GM12878 (cell line): ENCODE measurements around the gene HTR3A. TPM values are rescaled to one million over a fixed set of nuclear protein-coding genes. Genes with fewer than 3 reads are reported as not detected.

Experiments
- ATAC-seq: fragments of 200-7000 bp; cut with Tn5 transposase; 3 replicates; pipeline ENCODE4 v1.9.1; 2020; ENCODE audit warnings: mild to moderate bottlenecking, moderate library complexity
- BruUV-seq: library from RNA; stranded (reverse); fragments of 400-500 nt; replicated peaks from 2 replicates; lab custom pipeline; 2021; lab: Mats Ljungman, UMichigan
- CTCF ChIA-PET: fragments of 300-600 bp; sonication (Branson Sonifier 250); formaldehyde crosslinking; extraction: SDS; loops from one replicate; lab custom pipeline; 2021; ENCODE audit warnings: inconsistent platforms; lab: Yijun Ruan, JAX
- POLR2A ChIA-PET: fragments of 350-600 bp; formaldehyde crosslinking; extraction: SDS; loops from one replicate; lab custom pipeline; 2021; ENCODE audit warnings: inconsistent platforms; lab: Charles Lee
- RAD21 ChIA-PET: fragments of 300-600 bp; sonication (Branson Sonifier 250); formaldehyde crosslinking; loops from one replicate; lab custom pipeline; 2023; ENCODE audit warnings: antibody characterized with exemption; ENCODE audit not compliant: unreplicated experiment; lab: Charles Lee
- SMC1A ChIA-PET: fragments of 300-600 bp; sonication (Branson Sonifier 250); formaldehyde crosslinking; loops from one replicate; lab custom pipeline; 2023; ENCODE audit not compliant: unreplicated experiment, uncharacterized antibody; lab: Charles Lee
- DNase-seq: peaks from one replicate; pipeline ENCODE4 v3.0.0-alpha.2; 2011; ENCODE audit warnings: low read depth, low spot score
- FAIRE-seq: peaks from 3 replicates; lab custom pipeline; 2011; peaks lifted over from hg19 to GRCh38; lab: Jason Lieb, UNC
- H2AFZ ChIP-seq: 2 replicates; pipeline ENCODE4 v1.6.0; 2011; ENCODE audit warnings: low read depth, low read length, control low read depth; ENCODE audit not compliant: control insufficient read depth
- H3K27ac ChIP-seq: 2 replicates; pipeline ENCODE4 v1.5.1; 2011; ENCODE audit warnings: control low read depth; ENCODE audit not compliant: control insufficient read depth, insufficient read depth
- H3K27me3 ChIP-seq, 2 experiments: replicated peaks in 1 of 2; 2 replicates each; pipeline versions ENCODE4 v1.6.0 to v1.6.1; 2011; ENCODE audit warnings: low read length in 1 of 2; ENCODE audit not compliant: control insufficient read depth in 2 of 2, insufficient read depth in 2 of 2
- H3K36me3 ChIP-seq, 2 experiments: 2 replicates each; pipeline ENCODE4 v1.5.1; 2011; ENCODE audit warnings: low read length in 1 of 2; ENCODE audit not compliant: control insufficient read depth in 2 of 2, insufficient read depth in 2 of 2
- H3K4me1 ChIP-seq: 2 replicates; pipeline ENCODE4 v1.6.1; 2011; ENCODE audit warnings: mild to moderate bottlenecking, low read length, moderate library complexity, mixed read lengths; ENCODE audit not compliant: control insufficient read depth, insufficient read depth
- H3K4me2 ChIP-seq: 2 replicates; pipeline ENCODE4 v1.6.0; 2011; ENCODE audit warnings: control low read depth; ENCODE audit not compliant: control insufficient read depth, insufficient read depth
- H3K4me3 ChIP-seq: fragments of 200-600 bp; sonication (generic); 2 replicates; pipeline ENCODE4 v1.5.1; 2016
- H3K79me2 ChIP-seq: 2 replicates; pipeline ENCODE4 v1.6.0; 2011; ENCODE audit warnings: low read length; ENCODE audit not compliant: control insufficient read depth, insufficient read depth
- H3K9ac ChIP-seq: 2 replicates; pipeline ENCODE4 v1.8.0; 2011; ENCODE audit warnings: low read length, control low read depth, mixed read lengths; ENCODE audit not compliant: control insufficient read depth, insufficient read depth
- H3K9me3 ChIP-seq: replicated peaks from 3 replicates; pipeline ENCODE4 v1.5.1; 2011; ENCODE audit warnings: mild to moderate bottlenecking, low read length; ENCODE audit not compliant: control insufficient read depth, insufficient read depth
- H4K20me1 ChIP-seq: 2 replicates; pipeline ENCODE4 v1.6.0; 2011; ENCODE audit not compliant: control insufficient read depth, insufficient read depth
- ATF2 ChIP-seq: IDR thresholded peaks from 2 replicates; pipeline ENCODE4 v1.6.1; 2012; ENCODE audit warnings: low read length, inconsistent platforms
- BRCA1 ChIP-seq: IDR thresholded peaks from 2 replicates; pipeline ENCODE4 v1.6.1; 2011; ENCODE audit warnings: low read depth, low read length, improper control_type of control experiment
- CREM ChIP-seq: IDR thresholded peaks from 2 replicates; pipeline ENCODE4 v1.6.1; 2014; ENCODE audit warnings: antibody characterized with exemption, low read depth
- CTCF ChIP-seq, 3 experiments: IDR thresholded peaks in 2 of 3; conservative IDR thresholded peaks in 1 of 3; 2 replicates each; pipeline ENCODE4 v1.5.1; 2011; ENCODE audit warnings: low read depth in 3 of 3, low read length in 3 of 3, mild to moderate bottlenecking in 3 of 3, control low read depth in 2 of 3, moderate library complexity in 2 of 3, inconsistent platforms in 1 of 3, mixed read lengths in 1 of 3; ENCODE audit not compliant: control insufficient read depth in 2 of 3, insufficient read depth in 1 of 3; ENCODE audit errors: extremely low read depth in 1 of 3
- E2F4 ChIP-seq: IDR thresholded peaks from 2 replicates; pipeline ENCODE4 v1.6.1; 2012; ENCODE audit warnings: low read depth, low read length, improper control_type of control experiment
- FOXK2 ChIP-seq: fragments of 450-650 bp; IDR thresholded peaks from 2 replicates; pipeline ENCODE4 v1.6.1; 2017; ENCODE audit warnings: mild to moderate bottlenecking, moderate library complexity
- IRF5 ChIP-seq: fragments of 450-650 bp; IDR thresholded peaks from 2 replicates; pipeline ENCODE4 v1.6.1; 2017; ENCODE audit warnings: borderline replicate concordance
- NR2C2 ChIP-seq: IDR thresholded peaks from 2 replicates; pipeline ENCODE4 v1.6.1; 2011; ENCODE audit warnings: borderline replicate concordance, low read depth; ENCODE audit not compliant: control insufficient read depth, insufficient read length
- POU2F2 ChIP-seq: IDR thresholded peaks from 3 replicates; pipeline ENCODE4 v1.6.1; 2011; ENCODE audit warnings: low read depth, mild to moderate bottlenecking, low read length, borderline replicate concordance
- RAD21 ChIP-seq: IDR thresholded peaks from 2 replicates; pipeline ENCODE4 v1.6.1; 2011; ENCODE audit warnings: mild to moderate bottlenecking, low read depth, low read length, moderate library complexity; ENCODE audit not compliant: insufficient read depth
- RB1 ChIP-seq: fragments of 450-650 bp; formaldehyde crosslinking; IDR thresholded peaks from 2 replicates; pipeline ENCODE4 v1.6.1; 2017; ENCODE audit warnings: mild to moderate bottlenecking, borderline replicate concordance
- SIX5 ChIP-seq: IDR thresholded peaks from 2 replicates; pipeline ENCODE4 v1.6.1; 2011; ENCODE audit warnings: mild to moderate bottlenecking, low read depth, low read length, moderate library complexity; ENCODE audit not compliant: severe bottlenecking
- SMC3 ChIP-seq: IDR thresholded peaks from 2 replicates; pipeline ENCODE4 v1.6.1; 2011; ENCODE audit warnings: low read length, improper control_type of control experiment, borderline replicate concordance
- WGBS: methylation state at CpG from one replicate; pipeline ENCODE4 v1.1.6; 2016; ENCODE audit warnings: low lambda C conversion rate; ENCODE audit not compliant: insufficient replicate concordance, insufficient coverage; ENCODE audit errors: missing lambda C conversion rate; 5-methylcytosine and 5-hydroxymethylcytosine counted together
- in situ Hi-C: fragments of 300-500 bp; cut with MboI; formaldehyde crosslinking; loops from 9 replicates; pipeline ENCODE4 v1.14.3; 2018; ENCODE audit warnings: mixed read lengths
- intact Hi-C: fragments of 100-400 bp; cut with micrococcal nuclease; formaldehyde crosslinking; loops from one replicate; pipeline ENCODE4 v1.14.2; 2022; ENCODE audit not compliant: unreplicated experiment
- polyA plus RNA-seq, 11 experiments: library from polyadenylated mRNA; depleted of rRNA in 4 of 11; unstranded in 6 of 11; stranded (reverse) in 5 of 11; fragments of >200 nt; fragmentation: Nextera tagmentation in 4 of 11; fragmentation: Illumina TruSeq in 1 of 11; extraction: Ambion mirVana in 4 of 11; extraction: Trizol in 1 of 11; gene quantifications; 1 replicate in 1 of 11; 2 replicates in 10 of 11; pipeline versions ENCODE4 v1.2.1 to v1.2.3, GENCODE V29; 2011 to 2016; ENCODE audit warnings: inconsistent platforms in 2 of 11, missing spikeins in 2 of 11, low read depth in 1 of 11
- total RNA-seq, 4 experiments: library from RNA; depleted of rRNA in 3 of 4; stranded (reverse); fragments of >200 nt in 3 of 4; fragmentation: Illumina TruSeq in 1 of 4; extraction: Trizol in 1 of 4; gene quantifications; 2 replicates each; pipeline versions ENCODE4 v1.2.1 to v1.2.3, GENCODE V29; 2013 to 2021

HTR3A gene
- total and polyA plus RNA-seq, 10 of the 15 experiments (the other 5 are each of a cell fraction or from before 2014, with no cell fraction given) = not detected

GRCh38 chr11:113994077-113994954 is 19.4 kb downstream of the HTR3A start:
- H4K20me1 ChIP-seq = no peaks in the 10 kb centered on the region
- no peak overlapping the region for H3K4me3 ChIP-seq
- H3K4me2 ChIP-seq = no peak overlapping the region
- FAIRE-seq (no peak), DNase-seq (no peak), ATAC-seq (peak; percentile 53; the same call in 2 of the 3 replicates)
- ChIA-PET CTCF (interaction anchor here (0.8 to 7.4 kb wide), 7 partner anchors 22 to 577 kb away, joined by 3 to 83 read pairs (median 3); no protein-coding TSS in a partner anchor), RAD21 (interaction anchor here (1.1 to 3.7 kb wide), 2 partner anchors 266 to 268 kb away, joined by 6 to 16 read pairs; no protein-coding TSS in a partner anchor), SMC1A (interaction anchor here (1.8 kb wide), 1 partner anchor 267 kb away, joined by 7 read pairs; no protein-coding TSS in a partner anchor), POLR2A (no interaction called here)
- H3K27me3 ChIP-seq = no peaks in the 10 kb centered on the region; a peak in 1 of 4 replicates
- no peak overlapping the region for H3K27ac ChIP-seq
- 0% methylated on average over 6 of the region's 6 CpGs for WGBS
- TF ChIP-seq SMC3 (peak; percentile 55; the same call in 1 of the 2 replicates), SIX5 (no peak), CREM (no peak), FOXK2 (no peak), NR2C2 (no peak), RAD21 (peak; percentile 65), POU2F2 (no peak), E2F4 (no peak), CTCF (IDR thresholded peaks at IDR 0.05 in 2 of 3, conservative IDR thresholded peaks at IDR 0.05 in 1 of 3; ENCODE audit: control insufficient read depth in 2 of 3, extremely low read depth in 1 of 3, insufficient read depth in 1 of 3, low read depth in 3 of 3, low read length in 3 of 3) (peak; percentile 54 to 61 (median 55)), IRF5 (no peak), BRCA1 (no peak), ATF2 (no peak), RB1 (no peak)
- no peaks in the 10 kb centered on the region for H3K4me1 ChIP-seq
- no peak overlapping the region for H2AFZ ChIP-seq
- in situ Hi-C loops (loop anchor here (5.0 kb wide), 1 partner anchor 268 kb away; no protein-coding TSS in a partner anchor), intact Hi-C loops (loop anchor here (1.0 kb wide), 1 partner anchor 267 kb away; no protein-coding TSS in a partner anchor)
- no peaks in the 10 kb centered on the region for H3K9me3 ChIP-seq
- no peaks in the 10 kb centered on the region for H3K36me3 ChIP-seq
- H3K9ac ChIP-seq = no peak overlapping the region
- no TSS peak for BruUV-seq
- H3K79me2 ChIP-seq = no peaks in the 10 kb centered on the region
